DMS53 (cell line): ENCODE data around the gene WNT9A.
"Not testable (repeated sequence)": the region's sequence is repeated elsewhere in the genome, so short reads cannot be mapped to it uniquely, and the experiment has no call there.

Source experiments
- DNase-seq: peaks from one replicate; lab custom pipeline; 2025; lab: John Stamatoyannopoulos, UW

Gene WNT9A

DNA sequence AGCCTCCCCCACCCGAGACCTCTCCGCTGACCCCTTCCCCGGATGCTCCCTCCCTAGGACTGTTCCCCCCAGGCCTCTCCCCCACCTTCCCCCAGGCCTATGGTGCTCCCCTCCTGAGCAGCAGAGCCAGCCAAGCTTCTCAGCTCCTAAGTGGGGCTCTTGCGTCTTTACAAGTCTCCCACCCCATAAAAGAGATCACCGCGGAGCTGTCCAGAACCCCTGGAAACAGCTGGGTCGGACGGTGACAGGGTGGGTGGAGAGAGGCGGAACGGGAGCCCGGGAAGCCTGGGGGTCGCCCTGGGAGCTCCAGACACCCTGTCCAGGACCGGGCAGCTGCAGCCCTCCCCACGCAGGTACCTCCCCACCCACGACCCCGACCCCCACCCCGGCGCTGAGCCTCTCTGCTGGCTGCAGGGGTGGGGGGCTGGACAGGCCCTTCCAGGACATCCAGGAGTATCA lies 61.2 kb downstream of the WNT9A start:
- DNase-seq: no peak

DNA sequence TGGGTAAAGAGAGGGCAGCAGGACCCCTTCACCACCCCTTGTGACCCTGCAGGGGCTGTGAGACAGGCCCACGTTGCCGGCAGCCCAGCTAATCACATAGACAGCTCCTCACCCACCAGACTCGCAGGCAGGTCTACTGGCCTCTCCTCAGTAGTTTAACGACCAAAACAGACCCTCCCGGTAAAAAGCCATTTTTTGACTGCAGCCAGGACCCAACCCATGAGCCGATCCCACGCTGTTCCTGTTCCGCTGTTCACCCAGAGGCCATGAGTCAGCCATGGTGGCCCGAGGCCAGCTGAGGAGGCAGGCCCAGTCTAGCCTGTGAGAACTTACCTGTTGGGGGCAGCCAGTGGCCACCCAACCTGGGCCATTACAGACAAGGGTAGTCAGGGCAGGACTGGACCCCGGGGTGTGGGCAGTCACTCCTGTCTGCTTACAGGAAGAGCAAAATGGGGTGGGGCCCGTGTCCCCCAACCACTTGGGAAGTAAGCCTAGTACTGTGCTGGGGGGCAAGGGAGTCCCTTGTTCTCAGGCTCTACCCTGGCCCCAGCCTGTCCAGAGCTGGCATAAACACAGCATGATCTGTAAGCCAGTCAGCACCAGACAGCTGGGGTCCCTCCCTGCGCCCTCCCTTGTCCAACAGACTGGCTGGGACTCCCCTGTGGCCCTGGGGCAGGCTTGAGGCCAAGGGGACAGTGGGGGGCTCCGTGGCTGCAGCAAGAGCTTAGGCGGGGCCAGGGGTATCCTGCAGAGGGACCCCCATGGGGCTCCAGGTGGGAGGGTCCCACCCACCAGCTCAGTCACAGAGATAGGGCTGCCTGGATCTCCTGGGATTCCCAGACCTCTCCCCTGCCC lies 61.9 kb downstream of the WNT9A start:
- no peak for DNase-seq

DNA sequence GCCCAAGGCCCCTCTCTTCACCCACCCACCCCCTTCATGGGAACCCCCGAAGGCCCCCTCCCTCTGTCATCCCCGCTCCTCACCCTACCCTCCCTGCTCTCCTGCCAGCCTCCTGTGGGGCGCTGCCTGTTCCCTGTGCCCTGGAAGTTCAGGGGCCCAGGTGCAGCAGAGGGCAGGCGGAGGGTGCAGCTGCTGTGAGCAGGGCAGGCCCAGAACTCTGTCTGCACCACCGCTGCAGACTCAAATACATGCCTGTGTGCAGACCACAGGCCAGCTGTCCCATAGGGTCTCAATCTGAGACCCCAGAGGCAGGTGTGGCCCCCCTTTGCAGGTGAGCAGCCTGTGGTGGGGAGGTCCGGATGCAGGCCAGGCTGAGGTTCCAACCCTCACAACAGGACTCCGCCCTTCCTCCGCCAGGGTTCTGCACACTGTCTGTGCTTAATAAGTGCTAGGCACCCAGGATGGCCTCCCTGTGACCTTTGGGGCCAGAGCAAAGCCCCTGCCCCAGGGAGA lies 62.5 kb downstream of the WNT9A start:
- DNase-seq: no peak

DNA sequence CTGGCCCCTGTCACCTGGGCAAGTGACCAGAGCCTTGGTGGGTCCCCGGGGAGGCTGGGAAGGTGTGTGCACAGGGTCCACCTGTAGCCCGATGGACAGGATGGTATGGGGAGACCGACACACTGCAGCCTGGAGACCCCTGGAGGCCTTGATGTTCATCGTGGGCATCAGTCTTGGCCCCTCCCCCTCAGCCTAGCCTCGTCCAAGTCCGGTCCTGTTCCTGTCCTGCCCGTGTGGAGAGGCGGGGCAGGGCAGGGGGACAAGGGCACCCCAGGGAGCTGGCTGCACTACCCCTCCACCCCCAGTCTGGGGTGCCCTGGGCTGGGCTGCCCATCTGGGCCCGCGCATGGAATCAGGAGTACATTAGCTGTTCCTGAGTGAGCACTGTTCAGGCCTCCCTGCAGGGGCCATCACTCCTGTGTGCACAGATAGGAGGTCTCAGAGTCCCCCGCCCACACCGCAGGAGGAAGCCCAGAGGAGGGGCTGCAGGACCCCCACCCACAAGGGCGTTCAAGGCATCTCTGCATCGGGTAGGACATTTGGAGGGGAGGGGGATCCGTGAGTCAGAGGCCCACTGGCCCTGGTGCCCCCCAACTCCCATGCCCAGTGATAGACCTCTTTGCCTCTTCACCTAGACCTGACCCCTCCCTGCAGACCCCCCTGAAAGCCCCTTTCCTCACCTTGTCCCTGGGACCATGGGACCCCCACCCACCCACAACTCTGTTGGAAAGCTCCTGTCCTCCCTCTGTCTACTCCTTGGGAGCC lies 63.2 kb downstream of the WNT9A start:
- no peak for DNase-seq

DNA sequence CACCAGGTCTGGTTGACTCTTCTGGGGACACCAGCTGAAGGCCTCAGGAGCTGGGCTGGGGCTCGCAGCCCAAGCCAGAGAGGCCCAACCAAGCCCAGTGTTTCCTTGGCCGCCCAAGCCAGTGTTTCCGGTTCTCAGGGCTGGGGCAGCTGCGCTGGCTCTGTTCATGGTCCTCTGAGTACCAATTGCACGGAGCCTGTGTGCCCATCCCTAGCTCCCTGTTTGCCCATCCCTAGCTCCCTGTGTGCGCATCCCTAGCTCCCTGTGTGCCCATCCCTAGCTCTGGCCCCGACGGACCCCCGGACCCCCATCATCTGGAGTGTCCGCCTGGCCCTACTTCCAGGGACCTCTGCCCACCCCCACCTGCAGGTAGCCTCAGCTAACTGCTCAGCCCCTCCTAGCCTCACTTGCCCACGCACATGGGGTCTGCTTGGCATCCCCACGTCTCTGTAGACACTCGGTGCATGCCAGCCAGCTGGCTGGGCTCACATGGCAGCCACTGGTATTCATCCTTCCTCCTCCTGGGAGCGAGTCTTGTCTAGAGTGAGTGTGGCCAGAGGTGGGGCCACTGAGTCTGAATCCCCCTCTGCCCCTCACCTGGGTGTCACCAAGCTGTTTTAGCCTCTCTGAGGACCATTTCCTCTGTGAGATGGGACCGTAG lies 64.0 kb downstream of the WNT9A start:
- no peak for DNase-seq

DNA sequence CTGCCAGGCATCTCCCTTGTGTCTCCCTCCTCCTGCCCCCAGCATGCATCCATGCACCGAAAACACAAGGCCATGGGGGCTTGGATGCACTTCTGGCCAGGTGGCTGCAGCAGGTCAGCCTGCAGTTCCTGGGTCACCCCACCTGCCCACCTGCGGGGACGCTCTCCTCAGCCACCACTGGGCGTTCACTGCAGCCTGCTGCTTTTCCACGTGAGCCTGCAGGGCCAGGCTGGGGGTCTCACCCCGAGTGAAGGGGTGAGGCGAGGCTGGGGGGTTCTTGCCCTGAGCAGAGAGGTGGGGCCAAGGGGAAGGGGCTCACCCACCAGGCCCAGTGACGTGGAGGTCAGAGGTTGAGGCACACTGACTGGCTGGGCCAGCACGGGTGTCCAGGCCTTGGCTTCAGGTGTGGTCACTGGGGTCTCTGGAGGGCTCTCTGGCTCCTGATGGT lies 64.6 kb downstream of the WNT9A start:
- DNase-seq: no peak

DNA sequence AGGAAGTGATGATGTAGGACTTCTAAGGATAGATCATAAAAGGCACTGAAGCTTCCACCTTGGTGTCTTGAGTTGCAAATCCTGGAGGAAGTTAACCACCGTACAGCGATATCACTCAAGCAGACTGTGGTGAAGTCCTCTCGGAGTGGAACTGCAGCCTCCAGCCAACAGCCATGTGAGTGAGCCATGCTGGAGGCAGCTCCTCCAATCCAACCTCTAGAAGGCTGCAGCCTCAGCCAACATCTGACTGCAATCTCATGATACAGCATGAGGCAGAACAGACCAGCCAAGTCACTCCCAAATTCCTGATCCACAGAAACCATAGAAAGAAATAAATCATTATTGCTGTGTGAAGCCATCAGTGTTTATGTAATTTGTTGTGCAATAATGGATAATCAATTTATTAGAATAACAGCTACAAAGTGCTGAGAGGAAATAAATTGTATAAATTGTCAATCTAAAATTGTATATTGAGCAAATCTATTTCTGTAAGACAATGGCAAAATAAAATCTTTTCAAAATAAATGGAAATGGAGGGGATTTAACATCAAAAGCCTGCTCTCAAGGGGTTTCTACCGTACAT lies 67.3 kb downstream of the WNT9A start:
- DNase-seq: no peak

DNA sequence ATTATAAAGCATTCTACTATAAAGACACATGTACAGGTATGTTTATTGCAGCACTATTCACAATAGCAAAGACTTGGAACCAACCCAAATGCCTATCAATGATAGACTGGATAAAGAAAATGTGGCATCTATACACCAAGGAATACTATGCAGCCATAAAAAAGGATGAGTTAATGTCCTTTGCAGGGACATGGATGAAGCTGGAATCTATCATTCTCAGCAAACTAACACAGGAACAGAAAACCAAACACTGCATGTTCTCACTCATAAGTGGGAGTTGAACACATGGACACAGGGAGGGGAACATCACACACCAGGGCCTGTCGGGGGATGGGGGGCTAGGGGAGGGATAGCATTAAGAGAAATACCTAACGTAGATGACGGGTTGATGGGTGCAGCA lies 69.9 kb downstream of the WNT9A start:
- not testable (repeated sequence) for DNase-seq

DNA sequence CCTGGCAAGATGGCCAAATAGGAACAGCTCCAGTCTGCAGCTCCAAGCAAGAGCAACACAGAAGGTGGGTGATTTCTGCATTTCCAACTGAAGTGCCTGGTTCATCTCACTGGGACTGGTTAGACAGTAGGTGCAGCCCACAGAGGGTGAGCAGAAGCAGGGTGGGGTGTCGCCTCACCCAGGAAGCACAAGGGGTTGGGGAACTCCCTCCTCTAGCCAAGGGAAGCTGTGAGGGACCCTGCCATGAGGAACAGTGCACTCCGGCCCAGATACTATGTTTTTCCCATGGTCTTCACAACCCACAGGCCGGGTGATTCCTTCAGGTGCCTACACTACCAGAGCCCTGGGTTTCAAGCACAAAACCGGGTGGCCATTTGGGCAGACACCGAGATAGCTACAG lies 75.8 kb downstream of the WNT9A start:
- not testable (repeated sequence) for DNase-seq

DNA sequence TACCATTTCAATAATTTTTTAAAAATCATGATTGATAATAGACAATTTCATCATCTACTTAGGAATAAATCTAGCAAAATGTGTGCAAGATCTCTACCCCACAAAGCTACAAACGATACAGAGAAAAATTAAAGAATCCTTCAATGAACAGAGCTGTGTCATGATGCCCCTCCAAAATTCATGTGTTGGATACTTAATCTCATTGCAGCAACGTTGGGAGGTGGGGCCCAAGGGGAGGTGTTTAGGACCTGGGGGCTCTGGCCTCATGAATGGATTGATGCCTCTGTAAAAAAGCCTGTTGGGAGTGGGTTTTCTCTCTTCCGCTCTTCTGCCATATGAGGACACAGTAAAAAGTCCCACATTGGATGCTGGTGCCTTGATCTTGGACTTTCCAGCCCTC lies 77.4 kb downstream of the WNT9A start:
- DNase-seq: no peak

DNA sequence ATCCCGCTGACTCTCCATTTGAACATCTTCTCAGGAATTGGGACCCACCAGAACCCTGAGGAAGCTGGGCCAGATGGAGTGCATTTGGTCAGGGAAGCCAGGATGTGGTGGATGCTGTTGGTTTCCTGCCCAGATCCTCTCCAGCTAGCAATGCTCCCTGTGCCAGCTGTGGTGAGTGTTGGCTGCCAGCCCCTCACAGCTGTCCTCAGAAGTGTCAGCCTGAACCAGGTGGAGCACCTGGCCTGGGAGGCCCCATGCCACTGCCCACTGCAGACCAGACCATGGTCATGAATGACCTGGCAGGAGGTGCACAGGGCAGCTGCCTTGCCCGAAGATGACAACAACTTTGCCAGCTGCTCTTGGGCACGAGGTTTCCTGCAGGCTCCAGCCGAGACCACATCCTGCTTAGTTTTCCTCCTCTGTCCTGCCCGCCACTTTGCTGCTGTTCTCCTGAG lies 77.9 kb downstream of the WNT9A start:
- DNase-seq: no peak

DNA sequence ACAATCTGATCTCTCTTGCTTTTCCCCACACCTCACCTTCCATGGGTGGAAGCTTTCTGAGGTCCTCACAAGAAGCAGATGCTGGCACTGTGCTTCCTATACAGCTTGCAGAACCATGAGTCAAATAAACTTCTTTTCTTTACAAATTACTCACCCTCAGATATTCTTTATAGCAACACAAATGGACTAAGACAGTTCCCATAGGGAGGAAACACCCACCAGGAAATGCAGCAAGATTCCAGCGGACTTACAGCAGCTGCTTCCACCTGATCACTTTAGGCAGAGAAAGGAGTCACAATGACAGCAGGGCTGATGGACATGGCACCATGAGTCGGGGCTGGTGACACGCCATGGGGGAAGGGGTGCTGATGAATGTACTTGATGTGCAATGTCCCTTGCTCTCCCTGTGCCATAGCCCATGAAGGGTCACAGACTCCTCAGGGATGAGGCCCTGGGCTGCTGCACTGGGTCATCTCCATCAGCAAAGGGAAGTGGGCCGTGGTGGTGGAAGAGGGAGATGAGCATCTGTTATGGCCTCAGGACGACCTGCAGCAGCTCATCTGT lies 78.4 kb downstream of the WNT9A start:
- DNase-seq: no peak
